ENCODE results near the gene CLHC1.
A peak's percentile ranks its signal among the peaks of the same experiment; 100 is the strongest.
"Not testable (repeated sequence)": the region's sequence is repeated elsewhere in the genome, so short reads cannot be mapped to it uniquely, and the experiment has no call there.

Gene CLHC1

GRCh38 chr2:55134316-55134706, 97.8 kb downstream of the CLHC1 start:
- H3K4me3 ChIP-seq (ENCODE audit: low read depth, low read length), result no peak overlapping the region
- no peak for DNase-seq (ENCODE audit: low read depth, low spot score)
- in situ Hi-C loops (cut with HindIII; ENCODE audit: low sequenced_read_pairs), result no loop called here

GRCh38 chr2:55133467-55134315, 98.4 kb downstream of the CLHC1 start:
- in situ Hi-C loops (cut with HindIII; ENCODE audit: low sequenced_read_pairs), result no loop called here
- DNase-seq (ENCODE audit: low read depth, low spot score), result peak; percentile 89
- TF ChIP-seq CTCF (IDR thresholded peaks at IDR 0.05; ENCODE audit: low read depth, low read length), result no peak
- H3K4me3 ChIP-seq (ENCODE audit: low read depth, low read length), result peak overlapping the region; percentile 16

More at GRCh38 chr2:55134316-55134706, 97.8 kb downstream of the CLHC1 start:
- no peak for TF ChIP-seq CTCF (IDR thresholded peaks at IDR 0.05; ENCODE audit: low read depth, low read length)

GRCh38 chr2:55130849-55131248, 101.2 kb downstream of the CLHC1 start:
- no peak for TF ChIP-seq CTCF (IDR thresholded peaks at IDR 0.05; ENCODE audit: low read depth, low read length)
- in situ Hi-C loops (cut with HindIII; ENCODE audit: low sequenced_read_pairs), result no loop called here
- no peak for DNase-seq (ENCODE audit: low read depth, low spot score)

GRCh38 chr2:55126643-55127042, 105.5 kb downstream of the CLHC1 start:
- DNase-seq (ENCODE audit: low read depth, low spot score); in situ Hi-C loops (cut with HindIII; ENCODE audit: low sequenced_read_pairs): not testable (repeated sequence)

More at GRCh38 chr2:55130849-55131248, 101.2 kb downstream of the CLHC1 start:
- no peak overlapping the region for H3K4me3 ChIP-seq (ENCODE audit: low read depth, low read length)

More at GRCh38 chr2:55126643-55127042, 105.5 kb downstream of the CLHC1 start:
- not testable (repeated sequence) for H3K4me3 ChIP-seq (ENCODE audit: low read depth, low read length)

Data from astrocyte of the spinal cord (primary cell).